OCI-LY1 (cell line): ENCODE measurements around the gene EFEMP1.

ENCODE experiments used
- H2AFZ ChIP-seq: fragments of 200-600 bp; sonication (generic), shearing (Covaris generic); 2 replicates; pipeline ENCODE4 v1.6.0; 2014; ENCODE audit warnings: antibody characterized with exemption, mild to moderate bottlenecking, low read length
- H3F3A ChIP-seq: fragments of 200-600 bp; sonication (generic), shearing (Covaris generic); 2 replicates; pipeline ENCODE4 v1.6.0; 2014; ENCODE audit warnings: mild to moderate bottlenecking, antibody characterized with exemption, low read length, moderate library complexity; ENCODE audit not compliant: insufficient read depth
- H3K27ac ChIP-seq: fragments of 200-600 bp; sonication (generic); 2 replicates; pipeline ENCODE4 v1.5.1; 2014; ENCODE audit warnings: low read length, mixed run types, mild to moderate bottlenecking, low read depth; ENCODE audit not compliant: poor library complexity, severe bottlenecking
- H3K27me3 ChIP-seq: fragments of 200-600 bp; sonication (generic); 2 replicates; pipeline ENCODE4 v1.6.0; 2014; ENCODE audit warnings: antibody characterized with exemption, mild to moderate bottlenecking, low read length, moderate library complexity; ENCODE audit not compliant: insufficient read depth
- H3K36me3 ChIP-seq: fragments of 200-600 bp; sonication (generic); 2 replicates; pipeline ENCODE4 v1.6.1; 2014; ENCODE audit warnings: mild to moderate bottlenecking, antibody characterized with exemption, low read length, moderate library complexity, mixed read lengths; ENCODE audit not compliant: insufficient read depth
- H3K4me1 ChIP-seq: fragments of 200-600 bp; sonication (generic); 2 replicates; pipeline ENCODE4 v1.5.1; 2014; ENCODE audit warnings: mild to moderate bottlenecking, low read length, moderate library complexity; ENCODE audit not compliant: insufficient read depth, severe bottlenecking
- H3K4me2 ChIP-seq: fragments of 200-600 bp; sonication (generic), shearing (Covaris generic); 2 replicates; pipeline ENCODE4 v1.6.1; 2014; ENCODE audit warnings: low read length
- H3K4me3 ChIP-seq: fragments of 200-600 bp; sonication (generic); 2 replicates; pipeline ENCODE4 v1.5.1; 2014; ENCODE audit warnings: low read length, low read depth, mild to moderate bottlenecking, mixed read lengths; ENCODE audit not compliant: poor library complexity, severe bottlenecking
- H3K79me2 ChIP-seq: fragments of 200-600 bp; shearing (Covaris generic); 2 replicates; pipeline ENCODE4 v1.6.1; 2016; ENCODE audit warnings: mixed run types, low read length, mixed read lengths; ENCODE audit not compliant: insufficient read depth
- H3K9ac ChIP-seq: fragments of 200-600 bp; sonication (generic), shearing (Covaris generic); 2 replicates; pipeline ENCODE4 v1.6.1; 2014; ENCODE audit warnings: mild to moderate bottlenecking, low read length, mixed read lengths
- H3K9me2 ChIP-seq: fragments of 200-600 bp; sonication (generic), shearing (Covaris generic); 2 replicates; pipeline ENCODE4 v1.6.1; 2014; ENCODE audit warnings: low read depth, mild to moderate bottlenecking, low read length, mixed read lengths
- H3K9me3 ChIP-seq: fragments of 200-600 bp; shearing (Covaris generic); 2 replicates; pipeline ENCODE4 v1.6.1; 2014; ENCODE audit warnings: low read length, mixed read lengths
- H4K20me1 ChIP-seq: fragments of 200-600 bp; sonication (generic), shearing (Covaris generic); 2 replicates; pipeline ENCODE4 v1.6.0; 2016; ENCODE audit warnings: mild to moderate bottlenecking, low read length; ENCODE audit not compliant: insufficient read depth
- EZH2 ChIP-seq: fragments of 200-600 bp; sonication (generic), shearing (Covaris generic); IDR thresholded peaks from 2 replicates; pipeline ENCODE4 v1.8.0; 2017; ENCODE audit warnings: borderline replicate concordance, mixed run types, mild to moderate bottlenecking, antibody characterized with exemption, low read length, moderate library complexity, mixed read lengths
- TF ChIP-seq, protein P1 (sequence below): fragments of 200-600 bp; sonication (generic), shearing (Covaris generic); IDR thresholded peaks from 2 replicates; pipeline ENCODE4 v1.5.1; 2017; ENCODE audit warnings: mild to moderate bottlenecking, antibody characterized with exemption, low read length, moderate library complexity, mixed read lengths

EFEMP1 gene

DNA sequence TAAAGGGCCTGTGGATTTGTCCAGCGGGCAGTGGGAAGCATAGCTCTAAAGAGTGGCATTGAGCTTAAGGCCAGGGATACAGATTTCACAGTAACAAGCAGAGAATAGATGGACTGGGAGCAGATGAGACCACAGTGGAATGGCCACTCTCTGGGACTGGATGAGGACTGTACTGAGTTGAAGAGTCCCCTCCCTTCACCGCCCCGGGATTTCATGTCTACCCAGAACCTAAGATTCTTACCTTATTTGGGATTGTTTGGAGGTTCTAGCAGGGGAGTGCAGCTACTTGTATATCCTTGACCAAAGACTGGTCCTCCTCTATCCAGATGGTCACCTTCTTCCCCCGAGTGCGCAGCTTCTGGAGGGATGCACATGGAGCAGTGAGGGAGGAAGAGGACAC, 28.0 kb upstream of the EFEMP1 start:
- Histone ChIP-seq H3K9ac (no peak overlapping the region), H3F3A (no peaks in the 10 kb centered on the region), H3K4me2 (no peak overlapping the region), H3K27me3 (0 out of 2 replicates have a peak, but pooled peaks cover 3% of the 10 kb centered on the region), H3K79me2 (no peaks in the 10 kb centered on the region), H3K36me3 (no peaks in the 10 kb centered on the region), H3K9me2 (no peaks in the 10 kb centered on the region), H2AFZ (no peak overlapping the region), H3K4me1 (no peaks in the 10 kb centered on the region), H3K27ac (no peak overlapping the region), H3K9me3 (no peaks in the 10 kb centered on the region), H4K20me1 (no peaks in the 10 kb centered on the region), H3K4me3 (no peak overlapping the region)
- TF ChIP-seq EZH2: no peak
- TF ChIP-seq, protein P1, sequence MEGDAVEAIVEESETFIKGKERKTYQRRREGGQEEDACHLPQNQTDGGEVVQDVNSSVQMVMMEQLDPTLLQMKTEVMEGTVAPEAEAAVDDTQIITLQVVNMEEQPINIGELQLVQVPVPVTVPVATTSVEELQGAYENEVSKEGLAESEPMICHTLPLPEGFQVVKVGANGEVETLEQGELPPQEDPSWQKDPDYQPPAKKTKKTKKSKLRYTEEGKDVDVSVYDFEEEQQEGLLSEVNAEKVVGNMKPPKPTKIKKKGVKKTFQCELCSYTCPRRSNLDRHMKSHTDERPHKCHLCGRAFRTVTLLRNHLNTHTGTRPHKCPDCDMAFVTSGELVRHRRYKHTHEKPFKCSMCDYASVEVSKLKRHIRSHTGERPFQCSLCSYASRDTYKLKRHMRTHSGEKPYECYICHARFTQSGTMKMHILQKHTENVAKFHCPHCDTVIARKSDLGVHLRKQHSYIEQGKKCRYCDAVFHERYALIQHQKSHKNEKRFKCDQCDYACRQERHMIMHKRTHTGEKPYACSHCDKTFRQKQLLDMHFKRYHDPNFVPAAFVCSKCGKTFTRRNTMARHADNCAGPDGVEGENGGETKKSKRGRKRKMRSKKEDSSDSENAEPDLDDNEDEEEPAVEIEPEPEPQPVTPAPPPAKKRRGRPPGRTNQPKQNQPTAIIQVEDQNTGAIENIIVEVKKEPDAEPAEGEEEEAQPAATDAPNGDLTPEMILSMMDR: no peak

DNA sequence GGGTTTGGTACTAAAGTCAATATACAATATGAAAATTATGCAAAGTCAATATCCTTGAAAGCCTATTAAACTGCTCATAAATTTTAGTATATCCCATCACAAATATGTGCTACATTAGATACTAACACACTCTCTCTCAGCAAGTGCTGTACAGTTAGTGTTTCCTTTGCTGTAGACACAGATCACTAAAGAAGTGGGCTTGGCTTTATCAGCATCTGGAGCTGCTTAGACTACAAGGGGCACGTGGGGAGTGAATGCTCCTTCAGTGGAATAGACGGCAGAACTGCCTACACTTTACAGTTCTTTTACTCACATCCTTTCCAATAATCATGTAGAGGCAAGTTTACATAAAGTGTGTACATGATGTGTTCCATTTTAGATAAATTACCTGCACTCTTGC, 26.0 kb upstream of the EFEMP1 start:
- no peaks in the 10 kb centered on the region for H4K20me1 ChIP-seq
- H3K27ac ChIP-seq: no peak overlapping the region
- H3K4me3 ChIP-seq: no peak overlapping the region
- H3K27me3 ChIP-seq: 0 out of 2 replicates have a peak, but pooled peaks cover 3% of the 10 kb centered on the region
- no peak overlapping the region for H3K9ac ChIP-seq
- H3F3A ChIP-seq: no peaks in the 10 kb centered on the region
- TF ChIP-seq, protein P1: no peak
- TF ChIP-seq EZH2: no peak
- no peaks in the 10 kb centered on the region for H3K4me1 ChIP-seq
- H3K4me2 ChIP-seq: no peak overlapping the region
- H3K9me2 ChIP-seq: no peaks in the 10 kb centered on the region
- no peaks in the 10 kb centered on the region for H3K79me2 ChIP-seq
- H2AFZ ChIP-seq: no peak overlapping the region
- no peaks in the 10 kb centered on the region for H3K36me3 ChIP-seq
- no peaks in the 10 kb centered on the region for H3K9me3 ChIP-seq

DNA sequence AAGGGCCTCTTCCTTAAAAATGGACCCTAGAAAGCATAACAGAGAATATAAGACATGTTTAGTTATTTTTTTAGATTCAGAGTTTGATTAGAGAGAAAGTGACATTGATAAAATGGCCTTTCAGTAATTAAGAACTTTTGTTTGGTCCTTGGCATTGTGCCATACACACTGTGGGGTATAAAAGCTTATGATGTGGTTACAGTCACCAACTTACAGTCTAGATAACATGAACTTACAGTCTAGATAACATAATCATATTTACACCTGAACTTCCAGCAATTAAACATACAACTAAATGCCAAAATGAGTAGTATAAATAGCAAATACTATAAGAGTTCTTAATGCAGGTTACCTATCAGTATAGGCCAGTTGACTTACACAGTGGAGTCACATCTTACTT, 25.6 kb upstream of the EFEMP1 start:
- H3K4me2 ChIP-seq: no peak overlapping the region
- no peak overlapping the region for H3K9ac ChIP-seq
- no peaks in the 10 kb centered on the region for H3F3A ChIP-seq
- no peaks in the 10 kb centered on the region for H3K79me2 ChIP-seq
- no peaks in the 10 kb centered on the region for H3K4me1 ChIP-seq
- H3K27me3 ChIP-seq: 0 out of 2 replicates have a peak, but pooled peaks cover 3% of the 10 kb centered on the region
- H3K4me3 ChIP-seq: no peak overlapping the region
- TF ChIP-seq, protein P1: no peak
- TF ChIP-seq EZH2: no peak
- H4K20me1 ChIP-seq: no peaks in the 10 kb centered on the region
- H3K9me3 ChIP-seq: no peaks in the 10 kb centered on the region
- H2AFZ ChIP-seq: no peak overlapping the region
- H3K9me2 ChIP-seq: no peaks in the 10 kb centered on the region
- no peak overlapping the region for H3K27ac ChIP-seq
- H3K36me3 ChIP-seq: no peaks in the 10 kb centered on the region
